NK-92 (cell line): Measurements from ENCODE around the gene SHROOM3.

ENCODE experiments used
- DNase-seq: peaks from one replicate; lab custom pipeline; 2025; ENCODE audit not compliant: unreplicated experiment; lab: John Stamatoyannopoulos, UW

The SHROOM3 gene

GRCh38 chr4:76536373-76536689, 101.3 kb downstream of the SHROOM3 start:
- no peak for DNase-seq

GRCh38 chr4:76538296-76538695, 103.3 kb downstream of the SHROOM3 start:
- no peak for DNase-seq

- no peak for DNase-seq
Measured at GRCh38 chr4:76539979-76540378, 105.0 kb downstream of the SHROOM3 start.

GRCh38 chr4:76540486-76540885, 105.5 kb downstream of the SHROOM3 start:
- DNase-seq, result no peak

- no peak for DNase-seq
Measured at GRCh38 chr4:76543378-76543777, 108.3 kb downstream of the SHROOM3 start.

GRCh38 chr4:76544725-76545124, 109.7 kb downstream of the SHROOM3 start:
- no peak for DNase-seq

GRCh38 chr4:76545226-76545884, 110.3 kb downstream of the SHROOM3 start:
- no peak for DNase-seq

GRCh38 chr4:76546327-76546726, 111.3 kb downstream of the SHROOM3 start:
- DNase-seq, result no peak

GRCh38 chr4:76546759-76547742, 112.0 kb downstream of the SHROOM3 start:
- DNase-seq, result no peak

- no peak for DNase-seq
Measured at GRCh38 chr4:76548704-76549103, 113.7 kb downstream of the SHROOM3 start.

- DNase-seq, result no peak
Measured at GRCh38 chr4:76549765-76550164, 114.7 kb downstream of the SHROOM3 start.

- no peak for DNase-seq
Measured at GRCh38 chr4:76550966-76551780, 116.1 kb downstream of the SHROOM3 start.

GRCh38 chr4:76554630-76555029, 119.6 kb downstream of the SHROOM3 start:
- no peak for DNase-seq

GRCh38 chr4:76556452-76556851, 121.4 kb downstream of the SHROOM3 start:
- DNase-seq, result no peak

- DNase-seq, result no peak
Measured at GRCh38 chr4:76558396-76559235, 123.6 kb downstream of the SHROOM3 start.

- DNase-seq, result no peak
Measured at GRCh38 chr4:76559236-76560071, 124.4 kb downstream of the SHROOM3 start.

- DNase-seq, result no peak
Measured at GRCh38 chr4:76562161-76562560, 127.1 kb downstream of the SHROOM3 start.

- DNase-seq, result no peak
Measured at GRCh38 chr4:76562836-76563453, 127.9 kb downstream of the SHROOM3 start.

- no peak for DNase-seq
Measured at GRCh38 chr4:76563454-76564122, 128.6 kb downstream of the SHROOM3 start.
